ENCODE results near the gene ZNF518A. TPM values are rescaled to one million over a fixed set of nuclear protein-coding genes. Genes with fewer than 3 reads are reported as not detected.

The ZNF518A gene
- total RNA-seq, 1 donor from 2014 or later = 14.3 TPM

Other genes with a start within 250 kb of the ZNF518A start
- gene CC2D2B, start 222.3 kb upstream of the ZNF518A start, total RNA-seq = 0.60 and 0.96 TPM in 2 replicates
- 9.7 and 10.2 TPM in 2 replicates for gene CCNJ, start 86.7 kb upstream of the ZNF518A start, total RNA-seq
- gene BLNK, start 141.3 kb downstream of the ZNF518A start, total RNA-seq = not detected in 2 replicates
- not detected in 2 replicates for gene DNTT, start 174.1 kb downstream of the ZNF518A start, total RNA-seq
- gene OPALIN, start 228.7 kb downstream of the ZNF518A start, total RNA-seq = not detected in 2 replicates